Mesodermal cell (in vitro differentiated cells): ENCODE data around the gene CLCNKB. TPM values are rescaled to one million over a fixed set of nuclear protein-coding genes. Genes with fewer than 3 reads are reported as not detected.
"Not testable (repeated sequence)": the region's sequence is repeated elsewhere in the genome, so short reads cannot be mapped to it uniquely, and the experiment has no call there.

Source experiments
- H3K27ac ChIP-seq: 2 replicates; pipeline ENCODE4 v1.7.0; 2013; ENCODE audit warnings: mild to moderate bottlenecking, low read depth, low read length, moderate library complexity; ENCODE audit not compliant: severe bottlenecking
- H3K36me3 ChIP-seq: 2 replicates; pipeline ENCODE4 v1.7.1; 2013; ENCODE audit warnings: mild to moderate bottlenecking, low read length, moderate library complexity; ENCODE audit not compliant: control insufficient read depth, insufficient read depth
- H3K4me1 ChIP-seq: one replicate; pipeline ENCODE4 v1.7.1; 2013; ENCODE audit warnings: mild to moderate bottlenecking, low read length; ENCODE audit not compliant: insufficient read depth, control insufficient read depth, poor library complexity, severe bottlenecking
- H3K4me3 ChIP-seq: 2 replicates; pipeline ENCODE4 v1.7.0; 2013; ENCODE audit warnings: low read length, control low read depth, mild to moderate bottlenecking; ENCODE audit not compliant: insufficient read depth, poor library complexity, severe bottlenecking; ENCODE audit errors: extremely low read depth
- H3K9me3 ChIP-seq: 2 replicates; pipeline ENCODE4 v1.7.1; 2013; ENCODE audit warnings: mild to moderate bottlenecking, low read length, moderate library complexity; ENCODE audit not compliant: control insufficient read depth
- WGBS, 2 experiments: methylation state at CpG; one replicate each; pipeline ENCODE4 v1.1.5; 2013; ENCODE audit warnings: missing lambda C conversion rate in 2 of 2; ENCODE audit not compliant: insufficient coverage in 2 of 2; 5-methylcytosine and 5-hydroxymethylcytosine counted together
- polyA plus RNA-seq, 2 experiments: library from polyadenylated mRNA; stranded (reverse); fragments of 50-300 nt; gene quantifications; one replicate each; pipeline ENCODE4 v1.2.3, GENCODE V29; 2013

CLCNKB gene
- polyA plus RNA-seq (2013, experiment 1 of 2): 1.8 TPM
- 2.5 TPM for polyA plus RNA-seq (2013, experiment 2 of 2)

GRCh38 chr1:16043521-16043920 is at the start of gene CLCNKB:
CLCNKB (plus strand) TSS chr1:16043782; CDS start chr1:16044493, 711 bp downstream.
- WGBS, 2 experiments: 85 to 96% methylated on average over 6 of the region's 7 CpGs
- Histone ChIP-seq H3K36me3 (no peaks in the 10 kb centered on the region), H3K27ac (no peak within 1 kb of the TSS), H3K4me1 (no peaks in the 10 kb centered on the region), H3K4me3 (no peak within 1 kb of the TSS), H3K9me3 (no peaks in the 10 kb centered on the region)

DNA sequence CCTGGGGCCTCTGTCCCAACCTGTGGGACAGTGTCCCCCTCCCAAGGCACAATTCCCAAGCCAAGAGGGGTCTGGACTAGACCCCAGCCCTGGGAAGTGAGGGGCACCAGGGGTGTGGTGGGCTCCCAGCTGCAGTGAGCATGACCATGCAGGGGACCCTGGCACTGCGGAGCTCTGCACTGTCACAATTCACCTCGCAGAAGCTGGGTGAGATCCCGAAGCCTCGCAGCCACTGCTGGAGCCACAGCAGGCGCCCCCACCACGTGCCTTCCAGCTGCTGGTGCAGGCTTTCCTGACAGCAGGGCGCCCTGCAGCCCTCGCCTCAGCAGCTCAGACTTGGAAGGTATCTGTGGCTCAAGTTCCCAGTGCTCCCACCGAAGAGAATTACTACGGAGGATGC is 49.5 kb upstream of the CLCNKB start:
- H3K4me1 ChIP-seq: no peaks in the 10 kb centered on the region
- 92 to 94% methylated on average over 10 of the region's 10 CpGs for WGBS, 2 experiments
- H3K27ac ChIP-seq: no peak overlapping the region
- H3K4me3 ChIP-seq: no peak overlapping the region
- H3K36me3 ChIP-seq: no peaks in the 10 kb centered on the region
- no peaks in the 10 kb centered on the region for H3K9me3 ChIP-seq

DNA sequence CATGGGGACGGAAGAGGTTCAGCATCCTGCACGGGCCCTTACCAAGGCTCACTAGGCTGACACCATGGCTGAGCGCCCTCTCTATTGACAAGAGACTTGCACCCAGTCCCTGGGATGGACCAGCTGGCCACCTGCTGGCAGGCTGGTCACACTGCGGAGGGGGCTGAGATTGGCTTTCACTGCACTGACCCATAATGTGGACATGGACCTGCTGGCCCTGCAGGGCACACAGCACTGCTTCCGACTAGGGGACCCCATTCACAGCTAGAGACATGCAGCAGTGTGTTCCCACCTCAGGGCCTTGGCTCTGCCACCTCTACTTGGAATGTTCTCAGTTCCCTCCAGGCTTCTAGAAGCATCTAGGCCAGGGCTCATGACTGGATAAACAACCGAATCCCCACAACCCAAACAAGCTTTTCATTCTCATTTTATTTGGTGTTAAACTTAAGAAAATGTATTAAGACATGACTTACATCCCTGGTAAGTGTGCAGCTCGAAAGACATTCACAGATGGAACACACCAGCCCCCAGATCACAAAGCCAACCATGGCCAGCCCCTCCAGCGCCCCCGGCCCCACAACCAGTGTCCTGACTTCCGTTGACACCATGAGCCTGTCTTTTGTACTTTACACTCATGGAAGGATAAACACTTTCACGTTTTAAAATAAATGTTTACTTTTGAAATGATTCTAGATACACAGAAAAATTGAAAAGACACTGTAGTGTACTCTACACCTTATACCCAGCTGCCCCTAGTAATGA is 48.8 kb upstream of the CLCNKB start:
- H3K36me3 ChIP-seq: no peaks in the 10 kb centered on the region
- 67 to 72% methylated on average over 5 to 8 of the region's 11 CpGs for WGBS, 2 experiments

DNA sequence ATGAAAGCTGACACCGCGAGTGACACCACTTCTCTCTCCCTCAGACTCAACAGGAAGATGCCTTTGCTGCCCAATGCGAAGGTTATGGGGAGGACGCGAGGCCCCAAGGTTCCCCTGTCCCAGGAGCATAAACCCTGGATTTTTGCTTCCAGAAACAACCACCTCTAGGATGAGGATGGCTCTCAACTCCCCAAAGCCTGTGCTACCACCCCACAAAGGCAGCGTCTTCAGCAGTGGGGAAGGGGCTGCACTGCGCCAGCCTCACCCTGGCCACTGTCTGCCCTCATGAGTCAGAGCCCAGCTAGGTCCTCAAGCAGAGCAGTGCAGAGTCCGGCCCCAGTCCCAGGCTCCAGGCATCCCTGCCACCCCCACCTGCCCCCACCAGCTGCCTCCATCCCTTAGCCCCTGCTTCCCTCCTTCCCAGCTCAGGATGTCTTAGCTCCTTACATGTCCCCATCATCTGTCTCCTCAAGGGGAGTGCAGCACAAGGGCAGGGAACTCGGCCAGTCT is 46.5 kb upstream of the CLCNKB start:
- no peak overlapping the region for H3K27ac ChIP-seq
- no peaks in the 10 kb centered on the region for H3K9me3 ChIP-seq
- WGBS, 2 experiments: 86 to 89% methylated on average over 7 to 8 of the region's 9 CpGs
- H3K36me3 ChIP-seq: no peaks in the 10 kb centered on the region
- no peaks in the 10 kb centered on the region for H3K4me1 ChIP-seq
- no peak overlapping the region for H3K4me3 ChIP-seq

More for the DNA sequence above, 48.8 kb upstream of the CLCNKB start:
- Histone ChIP-seq H3K27ac (no peak overlapping the region), H3K4me3 (no peak overlapping the region), H3K9me3 (no peaks in the 10 kb centered on the region), H3K4me1 (no peaks in the 10 kb centered on the region)

- H3K27ac ChIP-seq: no peak overlapping the region
- H3K4me3 ChIP-seq: no peak overlapping the region
- no peaks in the 10 kb centered on the region for H3K4me1 ChIP-seq
- 93 to 94% methylated on average over 8 to 9 of the region's 9 CpGs for WGBS, 2 experiments
- no peaks in the 10 kb centered on the region for H3K9me3 ChIP-seq
- no peaks in the 10 kb centered on the region for H3K36me3 ChIP-seq
Observed at GRCh38 chr1:15997637-15998280, 45.8 kb upstream of the CLCNKB start.

GRCh38 chr1:15998929-15999328 is 44.7 kb upstream of the CLCNKB start:
- Histone ChIP-seq H3K36me3 (no peaks in the 10 kb centered on the region), H3K9me3 (no peaks in the 10 kb centered on the region), H3K4me1 (no peaks in the 10 kb centered on the region), H3K4me3 (no peak overlapping the region), H3K27ac (no peak overlapping the region)
- 96 to 97% methylated on average over 9 to 11 of the region's 11 CpGs for WGBS, 2 experiments

DNA sequence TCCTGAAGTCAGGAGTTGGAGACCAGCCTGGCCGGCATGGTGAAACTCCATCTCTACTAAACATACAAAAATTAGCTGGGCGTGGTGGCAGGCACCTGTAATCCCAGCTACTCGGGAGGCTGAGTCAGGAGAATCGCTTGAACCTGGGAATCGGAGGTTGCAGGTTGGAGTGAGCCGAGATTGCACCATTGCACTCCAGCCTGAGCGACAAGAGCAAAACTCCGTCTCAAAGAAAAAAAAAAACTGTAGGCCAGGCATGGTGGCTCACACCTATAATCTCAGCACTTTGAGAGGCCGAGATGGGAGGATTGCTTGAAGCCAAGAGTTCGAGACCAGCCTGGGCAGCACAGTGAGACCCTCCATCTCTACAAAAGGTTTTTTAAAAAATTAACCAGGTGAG is 42.3 kb upstream of the CLCNKB start:
- not testable (repeated sequence) for H3K4me1 ChIP-seq, H3K36me3 ChIP-seq, H3K9me3 ChIP-seq, H3K27ac ChIP-seq, H3K4me3 ChIP-seq
- WGBS, 2 experiments: 86 to 96% methylated on average over 9 to 10 of the region's 10 CpGs

- no peak overlapping the region for H3K27ac ChIP-seq
- WGBS, 2 experiments: 90 to 96% methylated on average over 5 of the region's 5 CpGs
- no peak overlapping the region for H3K4me3 ChIP-seq
- no peaks in the 10 kb centered on the region for H3K9me3 ChIP-seq
- peaks cover 3% of the 10 kb centered on the region for H3K4me1 ChIP-seq
- no peaks in the 10 kb centered on the region for H3K36me3 ChIP-seq
Observed at GRCh38 chr1:16005597-16005996, 38.0 kb upstream of the CLCNKB start.

DNA sequence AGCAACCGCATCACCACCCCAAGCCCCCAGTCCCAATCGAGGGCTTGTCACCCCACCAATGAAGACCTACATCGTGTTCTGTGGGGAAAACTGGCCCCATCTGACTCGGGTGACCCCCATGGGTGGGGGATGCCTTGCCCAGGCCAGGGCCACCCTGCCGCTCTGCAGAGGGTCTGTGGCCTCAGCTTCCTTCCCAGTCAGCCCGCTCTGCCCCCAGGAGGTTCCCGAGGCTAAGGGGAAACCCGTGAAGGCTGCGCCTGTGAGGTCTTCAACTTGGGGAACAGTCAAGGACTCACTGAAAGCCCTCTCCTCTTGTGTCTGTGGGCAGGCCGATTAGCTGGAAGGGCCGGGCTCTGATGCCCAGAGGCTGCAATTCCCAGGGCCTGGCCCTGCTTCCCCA is 37.6 kb upstream of the CLCNKB start:
- Histone ChIP-seq H3K4me1 (peaks cover 3% of the 10 kb centered on the region), H3K9me3 (no peaks in the 10 kb centered on the region), H3K27ac (no peak overlapping the region), H3K4me3 (no peak overlapping the region), H3K36me3 (no peaks in the 10 kb centered on the region)
- 77 to 85% methylated on average over 9 to 10 of the region's 11 CpGs for WGBS, 2 experiments

DNA sequence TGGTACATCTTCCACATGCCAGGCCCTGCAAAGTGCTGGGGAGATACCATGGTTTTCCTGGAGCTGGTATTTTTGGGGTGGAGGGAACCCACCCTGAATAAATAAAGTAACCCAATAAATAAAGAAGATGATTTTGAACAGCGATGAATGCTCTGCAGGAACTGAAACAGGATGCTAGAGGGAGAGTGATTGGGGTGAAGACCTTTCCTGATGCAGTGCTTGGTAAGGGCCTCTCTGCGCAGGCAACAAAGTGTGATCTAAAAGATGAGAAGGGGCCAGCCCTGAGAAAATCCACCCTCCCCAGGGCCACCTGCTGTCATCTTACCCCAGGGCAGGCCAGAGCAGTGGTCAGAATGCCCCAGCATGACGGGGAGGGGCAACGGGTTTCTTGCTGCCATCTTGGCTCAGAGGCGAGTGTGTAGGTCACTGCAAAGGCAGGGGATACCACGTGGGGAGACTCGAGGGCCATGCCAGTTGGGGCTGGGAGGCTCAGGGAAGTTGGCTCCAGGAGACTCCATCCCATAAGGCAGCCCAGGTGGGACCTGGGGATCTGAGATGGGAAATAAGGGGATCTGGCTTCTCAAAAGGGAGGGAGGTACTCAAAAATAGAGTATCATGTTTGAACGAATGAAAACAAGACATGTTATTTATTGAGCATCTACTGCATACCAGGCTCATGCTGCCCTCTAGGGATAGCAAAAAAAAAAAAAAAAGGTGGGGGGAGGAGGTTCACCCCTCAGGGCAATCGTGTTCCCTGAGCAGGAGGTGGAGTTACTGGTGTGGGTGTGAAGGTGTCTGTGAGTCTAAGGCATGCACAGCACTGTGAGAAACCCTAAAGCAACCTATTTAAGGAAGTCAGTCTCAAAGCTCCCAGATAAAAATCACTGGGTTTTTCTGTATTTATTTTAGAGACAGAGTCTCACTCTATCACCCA is 36.8 kb upstream of the CLCNKB start:
- no peaks in the 10 kb centered on the region for H3K9me3 ChIP-seq
- H3K4me1 ChIP-seq: peaks cover 3% of the 10 kb centered on the region
- H3K36me3 ChIP-seq: no peaks in the 10 kb centered on the region
- H3K27ac ChIP-seq: no peak overlapping the region
- WGBS, 2 experiments: 69 to 75% methylated on average over 5 to 7 of the region's 9 CpGs
- H3K4me3 ChIP-seq: no peak overlapping the region
